ENCODE results near the gene GABRR2. TPM values are rescaled to one million over a fixed set of nuclear protein-coding genes. Genes with fewer than 3 reads are reported as not detected.

Gene GABRR2
- total RNA-seq, 1 experiment from 2014 or later, result not detected

GRCh38 chr6:89217299-89217910 is 97.7 kb downstream of the GABRR2 start, which contains the start of gene GABRR1:
Gene GABRR1 (minus strand): TSS chr6:89217358. CDS start chr6:89217322, 36 bp downstream.
- no peak for DNase-seq (ENCODE audit: low read depth in 1 of 2, low spot score in 2 of 2)
- Histone ChIP-seq H3K4me1 (replicated peaks) (no peaks in the 10 kb centered on the region), H3K36me3 (no peaks in the 10 kb centered on the region), H3K9me3 (replicated peaks) (no peaks in the 10 kb centered on the region), H3K27me3 (replicated peaks) (no peaks in the 10 kb centered on the region), H3K27ac (no peak within 1 kb of the TSS), H3K4me3 (no peak within 1 kb of the TSS)

- no peak for DNase-seq (ENCODE audit: low read depth in 1 of 2, low spot score in 2 of 2)
- H3K4me1 ChIP-seq (replicated peaks), result no peaks in the 10 kb centered on the region
- H3K27me3 ChIP-seq (replicated peaks), result no peaks in the 10 kb centered on the region
- H3K9me3 ChIP-seq (replicated peaks), result no peaks in the 10 kb centered on the region
- no peak overlapping the region for H3K27ac ChIP-seq
- H3K36me3 ChIP-seq, result no peaks in the 10 kb centered on the region
- H3K4me3 ChIP-seq, result no peak overlapping the region
Observed at GRCh38 chr6:89216411-89216810, 98.7 kb downstream of the GABRR2 start.

DNA sequence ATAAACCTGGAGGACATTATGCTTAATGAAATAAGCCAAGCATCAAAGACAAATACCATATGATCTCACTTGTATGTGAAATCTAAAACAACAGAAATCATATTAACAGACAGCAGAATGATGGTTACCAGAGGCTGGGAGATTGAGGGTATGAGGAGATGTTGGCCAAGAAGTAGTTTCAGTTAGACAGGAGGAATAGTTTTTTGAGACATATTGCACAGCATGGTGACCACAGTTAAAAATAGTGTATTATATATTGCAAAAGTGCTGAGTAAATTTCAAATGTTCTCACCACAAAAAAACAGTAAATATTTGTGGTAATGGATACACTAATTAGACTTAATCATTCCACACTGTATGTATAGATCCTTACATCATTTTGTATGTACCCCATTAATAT is 99.7 kb downstream of the GABRR2 start:
- no peak overlapping the region for H3K27ac ChIP-seq
- H3K36me3 ChIP-seq, result no peaks in the 10 kb centered on the region
- no peak for DNase-seq (ENCODE audit: low read depth in 1 of 2, low spot score in 2 of 2)
- H3K4me1 ChIP-seq (replicated peaks), result no peaks in the 10 kb centered on the region
- no peak overlapping the region for H3K4me3 ChIP-seq
- H3K27me3 ChIP-seq (replicated peaks), result no peaks in the 10 kb centered on the region
- no peaks in the 10 kb centered on the region for H3K9me3 ChIP-seq (replicated peaks)

- Histone ChIP-seq H3K27ac (no peak overlapping the region), H3K4me3 (no peak overlapping the region), H3K9me3 (replicated peaks) (no peaks in the 10 kb centered on the region), H3K27me3 (replicated peaks) (no peaks in the 10 kb centered on the region), H3K36me3 (no peaks in the 10 kb centered on the region), H3K4me1 (replicated peaks) (no peaks in the 10 kb centered on the region)
- no peak for DNase-seq (ENCODE audit: low read depth in 1 of 2, low spot score in 2 of 2)
Observed at GRCh38 chr6:89214197-89214596, 100.9 kb downstream of the GABRR2 start.

DNA sequence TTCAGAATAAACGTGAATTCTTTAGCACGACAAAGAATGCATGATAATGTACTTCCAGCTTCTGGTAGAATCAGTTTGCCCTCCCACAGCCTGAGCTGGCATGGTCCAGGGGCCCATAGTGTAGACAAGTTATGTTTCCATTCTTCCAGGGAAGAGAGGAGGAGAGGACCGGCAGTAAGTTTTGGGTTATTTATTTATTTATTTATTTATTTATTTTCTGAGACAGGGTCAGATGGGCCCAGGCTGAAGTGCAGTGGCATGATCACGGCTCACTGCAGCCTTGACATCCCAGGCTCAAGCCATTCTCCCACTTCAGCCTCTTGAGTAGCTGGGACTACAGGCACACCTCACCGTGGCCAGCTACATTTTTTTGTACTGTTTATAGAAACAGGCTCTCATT is 102.6 kb downstream of the GABRR2 start:
- no peaks in the 10 kb centered on the region for H3K36me3 ChIP-seq
- no peaks in the 10 kb centered on the region for H3K4me1 ChIP-seq (replicated peaks)
- DNase-seq (ENCODE audit: low read depth in 1 of 2, low spot score in 2 of 2), result no peak
- H3K27me3 ChIP-seq (replicated peaks), result no peaks in the 10 kb centered on the region
- no peaks in the 10 kb centered on the region for H3K9me3 ChIP-seq (replicated peaks)
- H3K27ac ChIP-seq, result no peak overlapping the region
- no peak overlapping the region for H3K4me3 ChIP-seq

DNA sequence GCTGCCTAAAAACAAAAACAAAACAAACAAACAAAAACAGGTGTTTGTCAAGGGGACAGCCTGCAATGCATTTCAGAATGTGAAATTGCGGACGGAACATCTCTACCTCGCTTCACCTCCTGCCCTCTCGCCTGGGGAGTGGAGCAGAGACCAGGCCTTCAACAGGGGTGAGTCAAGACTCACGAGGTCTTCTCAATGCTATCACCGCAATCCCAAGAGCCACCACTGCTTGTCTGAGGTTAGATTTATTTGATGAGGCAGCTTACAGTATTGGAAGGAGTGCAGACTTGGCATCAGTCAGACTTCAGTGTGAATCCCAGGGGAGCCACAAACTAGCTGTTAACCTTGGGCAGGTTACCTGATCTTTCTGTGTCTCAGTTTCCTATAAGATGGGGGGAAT is 105.6 kb downstream of the GABRR2 start:
- Histone ChIP-seq H3K27me3 (replicated peaks) (0 out of 2 replicates have a peak, but pooled peaks cover 5% of the 10 kb centered on the region), H3K27ac (no peak overlapping the region), H3K4me3 (no peak overlapping the region), H3K36me3 (no peaks in the 10 kb centered on the region), H3K9me3 (replicated peaks) (no peaks in the 10 kb centered on the region), H3K4me1 (replicated peaks) (no peaks in the 10 kb centered on the region)
- no peak for DNase-seq (ENCODE audit: low read depth in 1 of 2, low spot score in 2 of 2)

DNA sequence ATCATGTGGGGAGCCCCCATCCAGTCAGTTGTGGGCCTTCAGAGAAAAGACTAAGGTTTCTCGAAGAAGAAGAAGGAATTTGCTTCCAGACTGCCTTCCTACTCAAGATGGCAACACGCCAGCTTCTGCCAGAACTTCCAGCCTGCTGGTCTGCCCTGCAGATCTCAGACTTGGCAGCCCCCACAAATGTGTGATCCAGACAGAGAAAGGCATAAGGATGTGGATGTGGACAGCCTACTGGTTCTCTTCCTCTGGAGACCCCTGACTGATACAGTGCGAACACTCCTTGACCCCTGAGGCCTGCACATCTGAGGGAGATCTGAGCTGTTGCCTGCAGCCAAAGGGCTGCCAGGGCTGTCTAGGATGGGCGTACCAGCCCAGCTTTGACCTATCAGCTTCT is 106.5 kb downstream of the GABRR2 start:
- no peak for DNase-seq (ENCODE audit: low read depth in 1 of 2, low spot score in 2 of 2)
- Histone ChIP-seq H3K9me3 (replicated peaks) (no peaks in the 10 kb centered on the region), H3K27ac (no peak overlapping the region), H3K4me3 (no peak overlapping the region), H3K27me3 (replicated peaks) (0 out of 2 replicates have a peak, but pooled peaks cover 5% of the 10 kb centered on the region), H3K4me1 (replicated peaks) (no peaks in the 10 kb centered on the region), H3K36me3 (no peaks in the 10 kb centered on the region)

Other genes starting within 250 kb of the GABRR2 start
- 21.6 and 22.4 TPM in 2 replicates for gene PNRC1, start 234.5 kb downstream of the GABRR2 start, total RNA-seq (2014; rRNA removed; shearing (Covaris generic))
- 0.72 and 2.8 TPM in 2 replicates for gene SRSF12, start 197.2 kb downstream of the GABRR2 start, total RNA-seq (2014; rRNA removed; shearing (Covaris generic))
- gene PM20D2, start 169.2 kb downstream of the GABRR2 start, total RNA-seq (2014; rRNA removed; shearing (Covaris generic)), result 46.1 and 52.7 TPM in 2 replicates
- not detected in 2 replicates for gene GABRR1, start 97.9 kb downstream of the GABRR2 start, total RNA-seq (2014; rRNA removed; shearing (Covaris generic))
- 32.0 and 45.5 TPM in 2 replicates for gene UBE2J1, start 37.4 kb upstream of the GABRR2 start, total RNA-seq (2014; rRNA removed; shearing (Covaris generic))
- gene RRAGD, start 97.0 kb upstream of the GABRR2 start, total RNA-seq (2014; rRNA removed; shearing (Covaris generic)), result not detected in 2 replicates
- 1.1 TPM in 1 of 2 replicates, not detected in the other for gene ANKRD6, start 117.9 kb upstream of the GABRR2 start, total RNA-seq (2014; rRNA removed; shearing (Covaris generic))